Thyroid gland (tissue), 4 donors: ENCODE measurements around the gene CRACR2B.

Experiments used
- CTCF ChIP-seq, 6 experiments: fragments of 200-600 bp in 3 of 6; fragments of 450-650 bp in 3 of 6; sonication (generic) in 3 of 6; IDR thresholded peaks; one replicate each; pipeline ENCODE4 v1.5.1; 2016 to 2019; ENCODE audit warnings: antibody characterized with exemption in 6 of 6, mild to moderate bottlenecking in 2 of 6, inconsistent platforms in 1 of 6, moderate library complexity in 1 of 6
- POLR2A ChIP-seq, 2 donors: fragments of 450-650 bp; IDR thresholded peaks; one replicate each; pipeline ENCODE4 v1.6.1; 2017; ENCODE audit warnings: antibody characterized with exemption in 2 of 2, mild to moderate bottlenecking in 2 of 2, moderate library complexity in 1 of 2

- TF ChIP-seq CTCF (IDR thresholded peaks at IDR 0.05) = no peak
- no peak for TF ChIP-seq POLR2A (IDR thresholded peaks at IDR 0.05)
Measured at GRCh38 chr11:868802-869201, 41.1 kb downstream of the CRACR2B start.
